ENCODE measurements around the gene B4GALNT2. TPM values are rescaled to one million over a fixed set of nuclear protein-coding genes. Genes with fewer than 3 reads are reported as not detected.
"Not testable (repeated sequence)": the region's sequence is repeated elsewhere in the genome, so short reads cannot be mapped to it uniquely, and the experiment has no call there.

B4GALNT2 gene
- total and polyA plus RNA-seq, 8 donors: 1.1 to 41.7 (median 2.2) TPM; not detected in 1

DNA sequence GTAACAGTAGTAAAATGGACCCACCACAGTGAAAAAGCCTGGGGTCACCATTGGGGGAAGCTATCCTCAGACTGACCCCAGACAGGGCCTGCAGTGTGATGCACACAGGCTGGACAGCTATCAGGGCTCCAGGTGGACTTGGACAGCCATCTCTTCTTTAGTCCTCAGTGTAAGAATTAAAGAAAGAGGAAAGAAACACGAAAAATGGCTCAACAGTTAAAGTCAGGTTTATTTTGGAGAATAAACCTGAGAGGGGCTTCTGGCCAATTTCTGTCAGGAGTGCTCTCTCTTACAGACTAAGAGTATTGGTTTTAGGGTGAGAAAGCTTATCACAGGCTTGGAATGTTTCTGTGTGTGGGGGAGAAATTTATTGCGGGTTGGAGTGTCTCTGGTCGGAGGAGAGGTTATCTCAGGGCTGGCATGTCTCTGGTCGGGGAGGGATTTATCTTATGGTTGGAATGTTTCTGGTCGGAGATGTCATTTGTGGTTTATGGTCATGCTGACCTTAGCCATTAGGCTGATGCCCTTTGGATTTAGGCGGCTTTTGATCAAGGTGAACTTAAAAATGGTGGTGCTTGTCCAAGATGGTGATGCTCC, 10.8 kb upstream of the B4GALNT2 start:
- WGBS, 5 donors: 71 to 79% (median 73%) methylated on average over 6 of the region's 6 CpGs
- intact Hi-C loops (cut with DNase I; ENCODE audit: low total_unique reads): no loop called here
- H3K27ac ChIP-seq: no peak overlapping the region

DNA sequence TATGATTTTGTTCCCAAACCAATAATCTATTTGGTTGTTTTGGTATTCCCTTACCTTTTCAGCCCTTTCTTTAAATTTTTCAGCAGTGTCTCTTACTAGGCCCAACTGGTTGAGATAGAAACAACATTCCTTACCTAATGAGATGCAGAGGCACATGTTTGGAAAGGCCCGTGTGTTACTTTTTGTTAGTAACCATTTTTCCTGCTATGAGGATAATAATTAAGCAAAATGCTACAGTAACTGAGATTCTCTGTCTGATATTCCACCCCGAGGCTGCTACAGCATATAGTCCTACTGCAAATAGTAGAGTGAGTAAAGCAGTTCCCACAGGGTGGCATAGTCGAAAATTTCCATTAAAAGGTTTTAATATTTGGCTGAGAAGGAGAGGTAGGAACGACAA, 10.0 kb upstream of the B4GALNT2 start:
- intact Hi-C loops (cut with DNase I; ENCODE audit: low total_unique reads): no loop called here
- no peak overlapping the region for H3K4me3 ChIP-seq

More for the DNA sequence above, 10.8 kb upstream of the B4GALNT2 start:
- DNase-seq: no peak
- Histone ChIP-seq H3K4me3 (no peak overlapping the region), H3K4me1 (peaks cover 0 to 9% (median 5%) of the 10 kb centered on the region in 4 donors), H3K36me3 (no peaks in the 10 kb centered on the region), H3K27me3 (peaks cover 0 to 24% (median 0%) of the 10 kb centered on the region in 3 donors), H3K9me3 (peaks cover 0 to 6% (median 3%) of the 10 kb centered on the region in 4 donors)
- TF ChIP-seq EP300 (IDR thresholded peaks at IDR 0.05): no peak
- no peak for TF ChIP-seq POLR2AphosphoS5 (IDR thresholded peaks at IDR 0.05)
- TF ChIP-seq POLR2A (IDR thresholded peaks at IDR 0.05): no peak
- TF ChIP-seq, protein P1, sequence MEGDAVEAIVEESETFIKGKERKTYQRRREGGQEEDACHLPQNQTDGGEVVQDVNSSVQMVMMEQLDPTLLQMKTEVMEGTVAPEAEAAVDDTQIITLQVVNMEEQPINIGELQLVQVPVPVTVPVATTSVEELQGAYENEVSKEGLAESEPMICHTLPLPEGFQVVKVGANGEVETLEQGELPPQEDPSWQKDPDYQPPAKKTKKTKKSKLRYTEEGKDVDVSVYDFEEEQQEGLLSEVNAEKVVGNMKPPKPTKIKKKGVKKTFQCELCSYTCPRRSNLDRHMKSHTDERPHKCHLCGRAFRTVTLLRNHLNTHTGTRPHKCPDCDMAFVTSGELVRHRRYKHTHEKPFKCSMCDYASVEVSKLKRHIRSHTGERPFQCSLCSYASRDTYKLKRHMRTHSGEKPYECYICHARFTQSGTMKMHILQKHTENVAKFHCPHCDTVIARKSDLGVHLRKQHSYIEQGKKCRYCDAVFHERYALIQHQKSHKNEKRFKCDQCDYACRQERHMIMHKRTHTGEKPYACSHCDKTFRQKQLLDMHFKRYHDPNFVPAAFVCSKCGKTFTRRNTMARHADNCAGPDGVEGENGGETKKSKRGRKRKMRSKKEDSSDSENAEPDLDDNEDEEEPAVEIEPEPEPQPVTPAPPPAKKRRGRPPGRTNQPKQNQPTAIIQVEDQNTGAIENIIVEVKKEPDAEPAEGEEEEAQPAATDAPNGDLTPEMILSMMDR (IDR thresholded peaks at IDR 0.05): no peak

DNA sequence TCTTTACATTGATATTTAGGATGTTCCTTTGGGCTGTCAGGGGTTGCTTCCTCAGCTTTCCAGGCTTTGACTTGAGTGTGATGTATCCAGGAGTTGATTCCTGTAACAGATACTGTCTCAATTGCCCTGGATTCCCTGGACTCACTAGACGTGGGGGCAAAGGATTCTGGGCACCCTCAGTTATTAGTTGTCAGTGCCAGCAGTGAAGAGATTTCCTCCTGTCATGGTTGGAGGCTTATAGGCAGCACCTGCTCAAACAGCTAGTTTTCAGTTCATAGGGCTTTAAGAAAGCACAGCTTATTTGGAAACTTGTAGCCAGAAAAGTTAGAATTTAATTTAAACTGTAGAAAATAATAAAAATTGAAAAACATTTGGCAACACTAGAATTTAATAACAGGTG, 9.5 kb upstream of the B4GALNT2 start:
- no peak for DNase-seq
- no peaks in the 10 kb centered on the region for H3K36me3 ChIP-seq
- no peak for TF ChIP-seq POLR2AphosphoS5 (IDR thresholded peaks at IDR 0.05)
- TF ChIP-seq, protein P1 (IDR thresholded peaks at IDR 0.05): no peak
- TF ChIP-seq EP300 (IDR thresholded peaks at IDR 0.05): no peak
- TF ChIP-seq POLR2A (IDR thresholded peaks at IDR 0.05): no peak
- no peak overlapping the region for H3K27ac ChIP-seq
- intact Hi-C loops (cut with DNase I; ENCODE audit: low total_unique reads): no loop called here
- WGBS, 5 donors: 18 to 36% (median 26%) methylated on average over 1 of the region's 1 CpG
- H3K27me3 ChIP-seq: peaks cover 0 to 24% (median 0%) of the 10 kb centered on the region in 3 donors
- H3K4me3 ChIP-seq: no peak overlapping the region
- peaks cover 0 to 9% (median 6%) of the 10 kb centered on the region in 4 donors for H3K4me1 ChIP-seq
- peaks cover 0 to 6% (median 3%) of the 10 kb centered on the region in 4 donors for H3K9me3 ChIP-seq

More for the DNA sequence above, 10.0 kb upstream of the B4GALNT2 start:
- TF ChIP-seq, protein P1 (IDR thresholded peaks at IDR 0.05): no peak
- TF ChIP-seq POLR2AphosphoS5 (IDR thresholded peaks at IDR 0.05): no peak
- TF ChIP-seq EP300 (IDR thresholded peaks at IDR 0.05): no peak
- TF ChIP-seq POLR2A (IDR thresholded peaks at IDR 0.05): no peak
- WGBS, 5 donors: 48 to 70% (median 57%) methylated on average over 4 of the region's 4 CpGs
- H3K4me1 ChIP-seq: peaks cover 0 to 9% (median 6%) of the 10 kb centered on the region in 4 donors
- H3K27ac ChIP-seq: no peak overlapping the region
- H3K9me3 ChIP-seq: peaks cover 0 to 6% (median 3%) of the 10 kb centered on the region in 4 donors
- no peak for DNase-seq
- peaks cover 0 to 24% (median 0%) of the 10 kb centered on the region in 3 donors for H3K27me3 ChIP-seq
- no peaks in the 10 kb centered on the region for H3K36me3 ChIP-seq

DNA sequence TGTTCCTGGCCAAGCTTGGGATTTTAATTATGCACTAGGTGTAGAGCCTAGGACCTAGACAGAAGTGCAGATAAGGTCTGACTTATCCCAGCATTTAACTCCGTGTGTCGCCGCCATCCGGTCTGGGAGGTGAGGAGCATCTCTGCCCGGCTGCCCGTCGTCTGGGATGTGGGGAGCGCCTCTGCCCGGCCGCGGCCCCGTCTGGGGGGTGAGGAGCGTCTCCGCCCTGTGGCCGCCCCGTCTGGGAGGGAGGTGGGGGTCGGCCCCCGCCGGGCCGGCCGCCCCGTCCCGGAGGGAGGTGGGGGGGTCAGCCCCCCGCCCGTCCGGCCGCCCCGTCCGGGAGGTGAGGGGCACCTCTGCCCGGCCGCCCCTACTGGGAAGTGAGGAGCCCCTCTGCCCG, 7.1 kb upstream of the B4GALNT2 start:
- H3K4me3 ChIP-seq: no peak overlapping the region
- peaks cover 0 to 9% (median 6%) of the 10 kb centered on the region in 4 donors for H3K4me1 ChIP-seq
- DNase-seq: no peak
- intact Hi-C loops (cut with DNase I; ENCODE audit: low total_unique reads): no loop called here
- H3K36me3 ChIP-seq: no peaks in the 10 kb centered on the region
- H3K9me3 ChIP-seq: peaks cover 0 to 19% (median 6%) of the 10 kb centered on the region in 4 donors
- 84 to 100% (median 95%) methylated on average over 1 to 31 of the region's 32 CpGs for WGBS, 5 donors
- H3K27ac ChIP-seq: no peak overlapping the region
- no peak for TF ChIP-seq POLR2A (IDR thresholded peaks at IDR 0.05)
- TF ChIP-seq, protein P1 (IDR thresholded peaks at IDR 0.05): no peak
- peaks cover 0 to 28% (median 0%) of the 10 kb centered on the region in 3 donors for H3K27me3 ChIP-seq

DNA sequence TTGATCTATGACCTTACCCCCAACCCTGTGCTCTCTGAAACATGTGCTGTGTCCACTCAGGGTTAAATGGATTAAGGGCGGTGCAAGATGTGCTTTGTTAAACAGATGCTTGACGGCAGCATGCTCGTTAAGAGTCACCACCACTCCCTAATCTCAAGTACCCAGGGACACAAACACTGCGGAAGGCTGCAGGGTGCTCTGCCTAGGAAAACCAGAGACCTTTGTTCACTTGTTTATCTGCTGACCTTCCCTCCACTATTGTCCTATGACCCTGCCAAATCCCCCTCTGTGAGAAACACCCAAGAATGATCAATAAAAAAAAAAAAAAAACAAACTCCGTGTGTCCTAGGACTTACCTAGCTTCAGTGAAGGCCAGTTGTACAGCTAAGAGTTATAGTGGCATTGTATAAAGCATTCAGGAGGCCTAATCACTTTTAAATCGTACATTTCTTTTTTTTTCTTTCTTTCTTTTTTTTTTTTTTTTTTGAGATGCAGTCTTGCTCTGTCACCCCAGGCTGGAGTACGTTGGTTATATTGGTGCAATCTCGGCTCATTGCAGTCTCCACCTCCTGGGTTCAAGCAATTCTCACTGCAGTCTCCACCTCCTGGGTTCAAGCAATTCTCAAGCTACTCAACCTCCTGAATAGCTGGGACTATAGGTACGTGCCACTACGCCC, 6.2 kb upstream of the B4GALNT2 start:
- DNase-seq; H3K4me3 ChIP-seq; intact Hi-C loops (cut with DNase I; ENCODE audit: low total_unique reads); H3K4me1 ChIP-seq; H3K36me3 ChIP-seq: not testable (repeated sequence)
- H3K9me3 ChIP-seq: peaks cover 0 to 19% (median 4%) of the 10 kb centered on the region in 4 donors
- 29 to 40% (median 33%) methylated on average over 10 of the region's 10 CpGs for WGBS, 5 donors
- peaks cover 0 to 31% (median 0%) of the 10 kb centered on the region in 3 donors for H3K27me3 ChIP-seq
- H3K27ac ChIP-seq: peak overlapping the region in 3 of 5 donors; percentile 13 to 33 (median 20)

GRCh38 chr17:49129359-49129950, 3.1 kb upstream of the B4GALNT2 start:
- H3K4me3 ChIP-seq; DNase-seq; intact Hi-C loops (cut with DNase I; ENCODE audit: low total_unique reads); H3K27ac ChIP-seq; H3K36me3 ChIP-seq: not testable (repeated sequence)
- Histone ChIP-seq H3K9me3 (peaks cover 0 to 13% (median 4%) of the 10 kb centered on the region in 4 donors), H3K27me3 (peaks cover 0 to 57% (median 27%) of the 10 kb centered on the region in 3 donors), H3K4me1 (peaks cover 12 to 22% (median 17%) of the 10 kb centered on the region in 4 donors)
- 12 to 62% (median 55%) methylated on average over 2 of the region's 2 CpGs for WGBS, 5 donors
